HCT116 (cell line): Measurements from ENCODE around the gene TMEM106C.
A peak's percentile ranks its signal among the peaks of the same experiment; 100 is the strongest.

ENCODE experiments used
- ATF3 ChIP-seq: IDR thresholded peaks from 2 replicates; pipeline ENCODE4 v1.6.1; 2012
- CTCF ChIP-seq, 3 experiments: fragments of 200-600 bp in 1 of 3; sonication (generic) in 1 of 3; IDR thresholded peaks in 2 of 3; conservative IDR thresholded peaks in 1 of 3; 2 replicates each; pipeline ENCODE4 v1.5.1; 2012 to 2017; ENCODE audit warnings: low read depth in 2 of 3, low read length in 2 of 3, antibody characterized with exemption in 1 of 3, borderline replicate concordance in 1 of 3, control low read depth in 1 of 3, mild to moderate bottlenecking in 1 of 3, mixed read lengths in 1 of 3, mixed run types in 1 of 3, moderate library complexity in 1 of 3; ENCODE audit not compliant: insufficient read depth in 1 of 3
- EGR1 ChIP-seq: IDR thresholded peaks from 2 replicates; pipeline ENCODE4 v1.6.1; 2012; ENCODE audit warnings: low read depth
- EZH2 ChIP-seq: fragments of 200-600 bp; sonication (generic); IDR thresholded peaks from 2 replicates; pipeline ENCODE4 v1.6.1; 2017; ENCODE audit warnings: antibody characterized with exemption, mixed run types
- EZH2phosphoT487 ChIP-seq: fragments of 200-600 bp; IDR thresholded peaks from 2 replicates; pipeline ENCODE4 v1.6.1; 2018; ENCODE audit warnings: antibody characterized with exemption, borderline replicate concordance
- FOSL1 ChIP-seq: IDR thresholded peaks from 2 replicates; pipeline ENCODE4 v1.6.1; 2012; ENCODE audit warnings: low read depth
- POLR2A ChIP-seq: IDR thresholded peaks from 2 replicates; pipeline ENCODE4 v1.7.0; 2011; ENCODE audit warnings: borderline replicate concordance; ENCODE audit not compliant: insufficient read depth, insufficient read length; ENCODE audit errors: extremely low read depth
- POLR2AphosphoS5 ChIP-seq: IDR thresholded peaks from 2 replicates; pipeline ENCODE4 v1.6.1; 2011; ENCODE audit warnings: mild to moderate bottlenecking, low read depth, low read length, moderate library complexity
- RAD21 ChIP-seq: IDR thresholded peaks from 2 replicates; pipeline ENCODE4 v1.6.1; 2012; ENCODE audit warnings: low read depth, mild to moderate bottlenecking
- REST ChIP-seq: IDR thresholded peaks from 2 replicates; pipeline ENCODE4 v1.6.1; 2012; ENCODE audit warnings: low read depth
- ZNF274 ChIP-seq: fragments of 200-500 bp; sonication (Bioruptor generic); IDR thresholded peaks from 2 replicates; pipeline ENCODE4 v1.6.1; 2014; ENCODE audit warnings: mild to moderate bottlenecking, low read depth, low read length, inconsistent platforms

- TF ChIP-seq EZH2, result no peak
- TF ChIP-seq REST, result no peak
- TF ChIP-seq EZH2phosphoT487, result no peak
- TF ChIP-seq POLR2A, result no peak
- TF ChIP-seq CTCF (IDR thresholded peaks at IDR 0.05 in 2 of 3, conservative IDR thresholded peaks at IDR 0.05 in 1 of 3; ENCODE audit: borderline replicate concordance in 1 of 3, insufficient read depth in 1 of 3, low read depth in 2 of 3, low read length in 2 of 3), result peak; percentile 85 to 96 (median 91)
- TF ChIP-seq RAD21, result peak; percentile 89
- TF ChIP-seq EGR1, result no peak
- TF ChIP-seq FOSL1, result no peak
- no peak for TF ChIP-seq ZNF274
- no peak for TF ChIP-seq ATF3
- no peak for TF ChIP-seq POLR2AphosphoS5
These were observed 13.7 kb upstream of the TMEM106C start for GRCh38 chr12:47949441-47950341.
